ENCODE measurements around the gene CCL28. TPM values are rescaled to one million over a fixed set of nuclear protein-coding genes. Genes with fewer than 3 reads are reported as not detected.

Gene CCL28
- total RNA-seq, 1 experiment from 2014 or later, result 2.2 TPM

DNA sequence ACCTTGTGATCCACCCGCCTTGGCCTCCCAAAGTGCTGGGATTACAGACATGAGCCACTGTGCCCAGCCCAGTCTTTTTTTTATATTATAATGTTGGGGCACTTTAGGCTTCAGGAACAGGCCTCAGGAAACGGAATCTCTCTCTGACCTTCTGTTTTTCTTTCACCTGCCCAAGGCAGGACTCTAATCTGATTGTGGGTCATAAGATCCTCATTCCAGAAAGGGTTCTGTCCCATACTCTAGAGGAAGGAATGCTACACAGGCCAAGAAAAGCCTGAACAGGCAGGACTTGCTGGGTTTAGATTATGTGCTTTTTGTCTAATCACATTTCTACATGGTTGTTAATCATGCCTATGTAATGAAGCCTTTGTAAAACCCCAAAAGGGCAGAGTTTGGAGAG is 1.8 kb upstream of the CCL28 start:
- no TSS peak for BruUV-seq (replicated peaks)
- Histone ChIP-seq H3K36me3 (ENCODE audit: low read depth) (no peaks in the 10 kb centered on the region), H3K79me2 (ENCODE audit: low read depth) (no peaks in the 10 kb centered on the region), H2AFZ (no peak overlapping the region), H3K9me3 (ENCODE audit: insufficient read depth, low read depth) (no peaks in the 10 kb centered on the region), H3F3A (ENCODE audit: insufficient read depth, low read depth) (peaks cover 4% of the 10 kb centered on the region; the same call in 1 of the 2 replicates), H3K4me1 (replicated peaks; ENCODE audit: insufficient read depth) (peaks cover 28% of the 10 kb centered on the region), H3K4me2 (no peak overlapping the region), H3K4me3 (no peak overlapping the region), H3K27me3 (ENCODE audit: insufficient read depth, low read depth) (no peaks in the 10 kb centered on the region), H3K9me2 (ENCODE audit: insufficient read depth) (no peaks in the 10 kb centered on the region), H3K27ac (no peak overlapping the region), H4K20me1 (ENCODE audit: insufficient read depth) (no peaks in the 10 kb centered on the region)
- TF ChIP-seq, protein P1, sequence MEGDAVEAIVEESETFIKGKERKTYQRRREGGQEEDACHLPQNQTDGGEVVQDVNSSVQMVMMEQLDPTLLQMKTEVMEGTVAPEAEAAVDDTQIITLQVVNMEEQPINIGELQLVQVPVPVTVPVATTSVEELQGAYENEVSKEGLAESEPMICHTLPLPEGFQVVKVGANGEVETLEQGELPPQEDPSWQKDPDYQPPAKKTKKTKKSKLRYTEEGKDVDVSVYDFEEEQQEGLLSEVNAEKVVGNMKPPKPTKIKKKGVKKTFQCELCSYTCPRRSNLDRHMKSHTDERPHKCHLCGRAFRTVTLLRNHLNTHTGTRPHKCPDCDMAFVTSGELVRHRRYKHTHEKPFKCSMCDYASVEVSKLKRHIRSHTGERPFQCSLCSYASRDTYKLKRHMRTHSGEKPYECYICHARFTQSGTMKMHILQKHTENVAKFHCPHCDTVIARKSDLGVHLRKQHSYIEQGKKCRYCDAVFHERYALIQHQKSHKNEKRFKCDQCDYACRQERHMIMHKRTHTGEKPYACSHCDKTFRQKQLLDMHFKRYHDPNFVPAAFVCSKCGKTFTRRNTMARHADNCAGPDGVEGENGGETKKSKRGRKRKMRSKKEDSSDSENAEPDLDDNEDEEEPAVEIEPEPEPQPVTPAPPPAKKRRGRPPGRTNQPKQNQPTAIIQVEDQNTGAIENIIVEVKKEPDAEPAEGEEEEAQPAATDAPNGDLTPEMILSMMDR (conservative IDR thresholded peaks at IDR 0.05), result no peak
- TF ChIP-seq EZH2 (IDR thresholded peaks at IDR 0.05; ENCODE audit: low read depth), result no peak
- DNase-seq, result no peak
- intact Hi-C loops (cut with micrococcal nuclease; ENCODE audit: unreplicated experiment), result no loop called here
- POLR2A ChIA-PET (ENCODE audit: unreplicated experiment), result interaction anchor here (0.7 kb wide), 1 partner anchor 8 kb away, joined by 3 read pairs; no protein-coding TSS in a partner anchor
- CTCF ChIA-PET, result no interaction called here

DNA sequence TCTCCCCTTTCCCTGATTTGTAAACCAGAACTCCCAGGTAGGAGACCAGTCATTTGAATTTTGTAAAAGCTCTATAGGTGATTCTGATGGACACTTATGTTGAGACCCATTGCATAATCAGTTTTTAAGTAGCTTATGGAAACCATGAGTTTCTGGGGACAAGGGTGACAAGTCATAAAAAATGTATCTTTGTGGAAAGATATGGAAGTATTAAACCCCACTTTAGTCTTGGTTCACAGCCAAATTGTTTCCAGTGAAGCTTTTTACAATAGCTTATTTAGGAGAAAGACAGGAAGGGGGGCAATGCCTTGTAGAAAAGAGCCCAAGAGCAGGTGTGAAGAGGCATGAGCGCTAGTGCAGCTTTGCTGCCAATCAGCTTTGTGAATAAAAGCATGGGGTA is 453 bp upstream of the CCL28 start:
- ChIA-PET POLR2A (ENCODE audit: unreplicated experiment) (interaction anchor here (0.6 kb wide), 1 partner anchor 10 kb away, joined by 6 read pairs; no protein-coding TSS in a partner anchor), CTCF (interaction anchor here (0.6 to 1.0 kb wide), 3 partner anchors 71 to 504 kb away, joined by 3 to 4 read pairs (median 3); partner anchors contain the start of gene TMEM267)
- Histone ChIP-seq H3K27ac (no peak overlapping the region), H3F3A (ENCODE audit: insufficient read depth, low read depth) (peaks cover 4% of the 10 kb centered on the region; the same call in 1 of the 2 replicates), H4K20me1 (ENCODE audit: insufficient read depth) (no peaks in the 10 kb centered on the region), H3K9me2 (ENCODE audit: insufficient read depth) (no peaks in the 10 kb centered on the region), H3K9me3 (ENCODE audit: insufficient read depth, low read depth) (no peaks in the 10 kb centered on the region), H3K4me2 (peak overlapping the region; percentile 14), H3K4me3 (no peak overlapping the region), H3K27me3 (ENCODE audit: insufficient read depth, low read depth) (no peaks in the 10 kb centered on the region), H3K36me3 (ENCODE audit: low read depth) (no peaks in the 10 kb centered on the region), H2AFZ (no peak overlapping the region), H3K79me2 (ENCODE audit: low read depth) (no peaks in the 10 kb centered on the region), H3K4me1 (replicated peaks; ENCODE audit: insufficient read depth) (peaks cover 28% of the 10 kb centered on the region)
- intact Hi-C loops (cut with micrococcal nuclease; ENCODE audit: unreplicated experiment), result no loop called here
- BruUV-seq (replicated peaks), result no TSS peak
- no peak for TF ChIP-seq EZH2 (IDR thresholded peaks at IDR 0.05; ENCODE audit: low read depth)
- TF ChIP-seq, protein P1 (conservative IDR thresholded peaks at IDR 0.05), result no peak
- DNase-seq, result no peak

- intact Hi-C loops (cut with micrococcal nuclease; ENCODE audit: unreplicated experiment), result no loop called here
- Histone ChIP-seq H2AFZ (no peak overlapping the region), H3K36me3 (ENCODE audit: low read depth) (no peaks in the 10 kb centered on the region), H3K4me2 (no peak overlapping the region), H3K4me3 (no peak overlapping the region), H3K4me1 (replicated peaks; ENCODE audit: insufficient read depth) (peaks cover 21% of the 10 kb centered on the region), H3K9me2 (ENCODE audit: insufficient read depth) (no peaks in the 10 kb centered on the region), H3K27ac (no peak overlapping the region), H4K20me1 (ENCODE audit: insufficient read depth) (no peaks in the 10 kb centered on the region), H3K79me2 (ENCODE audit: low read depth) (no peaks in the 10 kb centered on the region), H3F3A (ENCODE audit: insufficient read depth, low read depth) (peaks cover 4% of the 10 kb centered on the region; the same call in 1 of the 2 replicates), H3K27me3 (ENCODE audit: insufficient read depth, low read depth) (no peaks in the 10 kb centered on the region), H3K9me3 (ENCODE audit: insufficient read depth, low read depth) (no peaks in the 10 kb centered on the region)
- no peak for DNase-seq
- POLR2A ChIA-PET (ENCODE audit: unreplicated experiment), result interaction anchor here (0.6 kb wide), 2 partner anchors 18 to 357 kb away, joined by 4 read pairs; no protein-coding TSS in a partner anchor
- CTCF ChIA-PET, result interaction anchor here (0.6 to 1.3 kb wide), 2 partner anchors 73 to 112 kb away, joined by 3 to 11 read pairs; partner anchors contain the start of gene TMEM267
- BruUV-seq (replicated peaks), result no TSS peak
- no peak for TF ChIP-seq EZH2 (IDR thresholded peaks at IDR 0.05; ENCODE audit: low read depth)
- TF ChIP-seq, protein P1 (conservative IDR thresholded peaks at IDR 0.05), result no peak
Observed at GRCh38 chr5:43411495-43411894, 696 bp downstream of the CCL28 start.
